UCSD-AML1 (cell line): ENCODE data around the gene USP12.
"Not testable (repeated sequence)": the region's sequence is repeated elsewhere in the genome, so short reads cannot be mapped to it uniquely, and the experiment has no call there.

ENCODE experiments used
- DNase-seq: peaks from one replicate; lab custom pipeline; 2025; ENCODE audit not compliant: unreplicated experiment; lab: John Stamatoyannopoulos, UW

USP12 gene

DNA sequence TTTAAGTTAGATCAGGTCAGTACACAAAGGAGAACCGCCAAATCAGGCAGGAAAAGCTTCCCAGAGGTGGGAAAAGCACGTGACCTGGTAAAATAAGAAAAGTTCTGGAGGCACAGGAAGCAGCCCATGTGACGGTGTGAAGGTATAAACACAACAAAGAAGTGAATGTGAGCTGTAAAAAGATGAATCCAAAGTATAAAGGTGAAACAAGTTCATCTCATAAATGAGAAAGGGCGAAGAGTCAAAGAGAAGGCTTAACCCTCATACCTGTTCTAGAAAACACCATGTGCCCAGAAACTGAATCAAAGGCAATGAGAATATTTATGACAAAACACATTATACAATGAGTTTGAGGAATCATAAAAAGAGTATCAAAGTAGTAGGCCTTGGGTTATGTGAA lies 47.0 kb downstream of the USP12 start:
- no peak for DNase-seq

DNA sequence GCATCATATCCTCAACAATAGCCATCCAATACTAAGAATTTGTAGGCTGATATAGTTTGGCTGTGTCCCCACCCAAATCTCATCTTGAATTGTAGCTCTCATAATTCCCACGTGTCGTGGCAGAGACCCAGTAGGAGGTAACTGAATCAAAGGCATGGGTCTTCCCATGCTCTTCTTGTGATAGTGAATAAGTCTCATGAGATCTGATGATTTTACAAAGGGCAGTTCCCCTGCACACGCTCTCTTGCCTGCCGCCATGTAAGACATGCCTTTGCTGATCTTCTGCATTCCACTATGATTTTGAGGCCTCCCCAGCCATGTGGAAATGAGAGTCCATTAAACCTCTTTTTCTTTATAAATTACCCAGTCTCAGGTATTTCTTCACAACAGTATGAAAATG lies 48.2 kb downstream of the USP12 start:
- not testable (repeated sequence) for DNase-seq

DNA sequence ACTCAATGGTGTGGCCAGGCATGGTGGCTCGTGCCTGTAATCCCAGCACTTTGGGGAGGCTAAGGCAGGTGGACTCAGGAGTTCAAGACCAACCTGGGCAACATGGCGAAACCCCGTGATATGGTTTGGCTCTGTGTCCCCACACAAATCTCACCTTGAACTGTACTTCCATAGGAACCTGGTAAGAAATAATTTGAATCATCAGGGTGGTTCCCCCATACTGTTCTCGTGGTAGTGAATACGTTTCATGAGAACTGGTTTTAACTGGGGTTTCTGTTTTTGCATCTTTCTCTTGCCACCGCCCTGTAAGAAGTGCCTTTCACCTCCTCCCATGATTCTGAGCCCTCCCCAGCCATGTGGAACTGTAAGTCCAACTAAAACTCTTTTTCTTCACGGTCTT lies 49.6 kb downstream of the USP12 start:
- DNase-seq = no peak

DNA sequence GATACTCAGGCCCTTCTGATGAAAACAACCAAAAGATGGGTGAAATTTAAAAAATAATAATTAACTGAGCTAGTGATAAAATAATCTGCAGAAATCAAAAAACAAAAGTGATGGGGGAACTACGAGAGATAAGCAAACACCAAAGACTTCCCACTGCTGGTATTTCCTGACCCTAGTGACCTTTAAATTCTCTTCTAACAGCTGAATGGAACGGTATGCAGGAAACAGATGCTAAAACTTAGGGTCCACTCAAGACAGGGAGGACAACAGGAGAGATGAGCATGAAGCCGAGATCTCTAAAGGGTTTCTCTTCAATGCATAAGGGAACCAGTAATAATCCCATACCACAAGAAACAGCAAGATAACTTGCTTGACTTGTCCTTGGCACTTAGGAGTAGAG lies 50.8 kb downstream of the USP12 start:
- no peak for DNase-seq

DNA sequence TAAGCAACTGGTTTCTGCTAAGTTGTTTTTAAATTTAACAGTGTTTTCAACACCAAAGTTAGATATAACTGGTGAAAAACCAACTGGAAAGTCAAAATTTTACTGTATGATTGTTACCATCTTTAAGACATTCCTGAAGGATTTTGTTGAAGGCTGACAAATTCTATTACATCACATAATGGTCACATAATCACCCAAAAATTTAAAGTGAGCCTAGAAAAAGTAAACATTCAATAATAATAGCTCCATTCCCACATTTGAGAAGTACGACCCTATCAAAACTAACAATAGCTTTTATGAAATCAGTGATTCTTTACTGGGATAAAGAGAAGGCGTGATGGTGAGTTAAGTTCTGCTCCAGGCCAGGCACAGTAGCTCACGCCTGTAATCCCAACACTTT lies 51.6 kb downstream of the USP12 start:
- DNase-seq = no peak

DNA sequence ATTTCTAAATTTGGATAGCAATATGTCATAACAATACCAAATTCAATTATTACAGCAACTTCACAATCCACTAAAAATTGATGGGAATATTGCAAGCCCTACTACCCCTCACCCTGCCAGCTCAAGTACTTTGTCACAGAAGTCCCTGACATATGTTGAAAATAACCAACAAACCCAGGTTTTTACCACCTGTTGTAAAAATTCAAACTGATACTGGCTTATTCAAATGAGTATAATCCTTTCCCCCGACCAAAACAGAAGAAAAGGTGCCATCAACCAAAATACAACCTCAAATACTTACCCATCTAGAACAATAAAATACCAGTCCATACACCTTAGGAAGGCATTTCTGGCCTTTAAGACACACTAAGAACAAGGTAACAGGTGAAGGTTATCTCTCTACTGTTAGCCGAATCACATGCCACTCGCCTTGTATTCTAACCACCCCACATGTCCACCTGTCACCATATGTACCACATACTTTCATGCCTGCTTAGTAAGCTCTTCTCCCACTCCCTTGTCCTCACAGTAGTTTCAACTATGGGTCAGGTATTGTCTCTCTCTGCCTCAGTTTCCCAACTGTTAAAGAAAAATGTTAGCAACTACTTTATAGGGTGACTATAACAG lies 53.1 kb downstream of the USP12 start:
- DNase-seq = no peak

DNA sequence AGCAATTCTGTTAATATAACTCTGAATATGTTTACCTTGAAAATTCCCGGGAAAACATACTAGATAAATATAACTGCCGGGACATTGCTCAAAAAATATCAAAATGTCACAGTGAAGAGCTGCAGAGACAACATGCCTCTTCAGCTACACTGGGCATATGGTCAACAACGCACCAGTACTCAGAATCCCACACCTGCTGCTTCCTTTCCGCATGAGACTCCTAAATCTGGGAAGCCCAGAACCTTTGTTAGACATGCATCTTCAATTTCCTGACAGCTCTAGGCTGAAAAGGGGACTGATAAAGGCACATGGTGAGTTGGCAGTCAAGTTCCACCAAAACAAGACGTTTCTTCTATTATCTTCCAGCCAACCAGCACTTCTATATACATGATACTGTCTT lies 53.7 kb downstream of the USP12 start:
- DNase-seq = no peak

DNA sequence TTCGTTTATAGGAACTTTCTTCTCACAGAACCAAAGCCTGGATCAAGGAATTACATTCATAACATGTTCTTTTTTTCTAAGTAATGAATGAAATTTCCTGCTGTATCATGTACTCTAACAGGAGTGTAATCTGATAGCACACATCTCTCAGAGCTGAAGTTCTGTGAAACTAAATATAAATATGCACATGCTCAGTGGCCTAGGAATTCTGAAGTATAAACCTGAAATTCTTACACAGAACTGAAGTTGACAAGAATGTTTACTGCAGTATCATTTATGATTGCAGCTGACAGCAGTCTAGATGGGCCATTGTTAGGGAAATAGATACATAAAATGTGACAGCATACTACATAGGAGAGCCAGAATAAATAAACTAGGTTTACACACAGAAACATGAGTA lies 54.5 kb downstream of the USP12 start:
- DNase-seq = no peak

DNA sequence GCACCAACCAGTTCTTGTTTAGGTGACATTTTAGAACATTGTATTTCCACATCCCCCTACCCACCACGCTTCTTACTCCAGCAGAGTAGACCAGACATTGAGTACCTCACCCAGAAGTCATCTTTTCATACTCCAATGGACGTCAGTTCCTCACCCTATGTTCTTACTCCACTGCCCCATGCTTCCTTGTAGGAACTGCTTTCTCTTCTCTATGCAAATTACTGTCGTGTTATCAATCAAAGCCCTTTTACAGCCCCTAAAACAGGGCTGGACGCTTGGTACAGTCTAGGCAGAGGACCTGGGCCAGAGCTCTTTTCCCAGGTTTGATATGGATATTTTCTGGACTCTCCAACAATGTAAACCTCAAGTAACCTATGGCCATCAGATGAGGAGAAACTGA lies 58.2 kb downstream of the USP12 start:
- no peak for DNase-seq

DNA sequence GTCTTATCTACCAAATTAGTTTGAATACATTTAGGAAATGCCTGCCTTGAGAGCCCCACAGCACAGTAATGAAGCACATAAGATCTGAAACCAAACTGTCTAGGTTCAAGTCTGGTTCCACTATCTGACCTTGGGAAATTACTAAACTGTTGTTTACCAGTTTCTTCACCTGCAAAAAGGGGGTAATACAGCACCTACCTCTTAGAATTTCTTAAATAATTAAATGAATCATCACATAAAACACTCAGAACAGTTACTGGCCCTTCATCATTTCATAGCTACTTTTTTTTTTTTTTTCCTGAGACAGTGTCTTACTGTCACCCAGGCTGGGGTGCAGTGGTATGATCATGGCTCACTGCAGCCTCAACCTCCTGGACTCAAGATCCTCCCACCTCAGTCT lies 59.6 kb downstream of the USP12 start:
- DNase-seq = no peak

DNA sequence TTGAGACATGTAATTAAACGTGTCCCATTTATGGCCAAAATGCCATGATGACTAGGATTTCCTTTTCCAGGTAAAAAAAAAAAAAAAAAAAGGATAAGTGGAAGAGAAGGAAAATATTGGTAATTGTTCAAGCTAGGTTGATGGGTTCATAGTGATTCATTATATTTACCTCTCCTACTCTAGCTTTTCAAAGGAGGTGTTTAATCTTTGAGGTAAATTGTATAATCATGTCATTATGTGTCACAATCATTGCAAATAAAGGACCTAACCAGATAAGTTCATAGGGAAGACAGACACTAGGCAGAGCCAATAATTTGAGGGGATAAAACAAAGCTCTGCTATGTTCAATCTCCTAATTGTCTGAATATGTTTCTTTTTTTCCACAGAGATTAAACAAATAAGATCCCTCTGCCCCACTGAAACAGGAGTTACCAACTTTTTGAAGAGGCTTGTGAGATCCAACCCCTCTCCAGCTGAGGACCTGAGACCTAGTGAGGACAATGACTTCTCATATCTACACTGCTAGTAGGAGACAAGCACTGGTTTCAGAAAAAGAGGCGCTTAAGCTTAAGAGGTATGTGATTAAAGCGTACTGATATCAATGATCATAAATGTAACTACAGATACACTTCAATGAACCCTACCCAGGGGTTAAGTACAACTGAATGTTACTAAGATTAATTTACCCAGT lies 61.4 kb downstream of the USP12 start:
- DNase-seq = no peak

DNA sequence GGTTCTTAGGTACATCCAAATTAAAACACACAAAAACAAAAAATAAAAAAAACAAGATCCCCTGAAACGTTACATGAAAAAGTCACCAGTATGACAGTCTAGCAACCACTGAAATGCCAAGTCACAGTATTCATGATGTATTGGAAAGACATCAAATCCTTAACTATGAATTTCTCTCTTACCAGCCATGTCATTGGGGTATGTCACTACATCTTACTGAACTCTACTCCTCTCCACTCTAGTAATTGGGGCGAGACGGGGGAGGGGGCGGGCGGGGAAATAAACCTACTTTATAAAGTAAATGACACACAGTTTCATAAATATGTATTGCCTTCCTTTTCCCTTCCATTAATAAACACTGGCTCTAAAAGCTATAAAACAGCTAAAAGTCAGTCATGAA lies 65.5 kb downstream of the USP12 start:
- no peak for DNase-seq

DNA sequence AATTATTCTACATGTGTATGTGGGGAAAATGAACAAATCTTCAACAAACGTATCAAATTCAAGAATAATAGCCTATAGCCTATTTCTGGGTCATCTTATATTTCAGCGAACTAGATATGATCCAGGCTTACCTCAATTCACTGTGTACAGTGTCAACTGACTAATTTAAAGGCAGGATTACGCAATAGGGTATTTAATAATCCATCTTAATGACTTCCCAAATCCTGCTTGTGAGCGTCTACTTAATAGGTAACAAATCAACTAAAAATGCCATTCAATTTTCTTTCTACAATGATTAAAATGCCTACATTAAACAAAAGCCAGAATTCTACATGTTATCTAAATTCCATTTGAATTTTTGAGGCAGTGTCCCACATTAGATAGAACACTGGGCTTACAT lies 67.0 kb downstream of the USP12 start:
- no peak for DNase-seq

DNA sequence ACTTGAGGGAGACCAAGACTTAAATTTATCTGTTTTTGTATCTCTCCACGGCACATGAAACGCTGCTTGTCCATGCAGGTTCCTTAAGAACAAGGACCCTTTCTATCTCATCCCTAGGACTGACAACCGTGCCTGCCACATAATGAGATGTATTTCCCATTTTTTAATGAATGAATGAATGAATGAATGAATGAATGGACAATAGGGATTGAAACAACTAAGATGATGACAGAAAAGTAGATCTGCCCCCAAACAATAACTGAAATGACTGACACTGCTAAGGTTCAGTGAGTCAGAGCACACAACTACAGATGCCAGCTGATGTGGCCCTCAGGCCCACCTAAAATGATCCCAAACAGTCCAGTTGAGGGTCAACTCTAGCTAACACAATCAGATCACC lies 69.8 kb downstream of the USP12 start:
- DNase-seq = no peak

DNA sequence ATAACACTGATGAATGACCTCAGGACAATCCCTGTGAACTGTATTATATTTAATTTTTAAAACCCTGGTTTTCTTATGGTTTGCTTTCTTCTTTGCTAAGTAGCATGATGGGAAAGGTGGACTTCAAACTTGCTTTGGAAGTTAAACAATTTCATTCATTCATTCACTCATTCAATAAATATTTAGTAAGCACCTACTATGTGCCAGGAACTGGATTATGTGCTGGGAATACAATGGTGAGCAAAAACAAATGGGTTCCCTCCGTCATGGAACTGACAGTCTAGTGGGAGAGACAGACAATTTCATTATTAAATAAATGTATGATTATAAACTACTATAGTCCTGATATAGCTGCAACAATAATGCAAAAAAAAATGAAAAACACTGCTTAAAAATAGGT lies 70.3 kb downstream of the USP12 start:
- no peak for DNase-seq

DNA sequence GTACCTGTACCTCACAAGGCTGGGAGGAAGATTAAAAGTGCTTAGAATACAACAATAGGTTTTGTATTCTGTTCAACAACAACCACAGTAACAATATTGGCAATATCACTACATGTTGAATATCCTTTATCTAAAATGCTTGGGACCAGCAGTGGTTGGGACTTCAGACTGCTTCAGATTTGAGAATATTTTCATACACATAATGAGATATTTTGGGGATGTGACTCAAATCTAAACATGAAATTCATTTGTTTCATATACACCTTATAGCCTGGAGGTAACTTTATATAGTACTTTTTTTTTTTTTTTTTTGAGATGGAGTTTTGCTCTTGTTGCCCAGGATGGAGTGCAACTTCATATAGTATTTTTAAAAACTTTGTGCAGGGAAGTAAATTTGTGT lies 73.9 kb downstream of the USP12 start:
- no peak for DNase-seq

DNA sequence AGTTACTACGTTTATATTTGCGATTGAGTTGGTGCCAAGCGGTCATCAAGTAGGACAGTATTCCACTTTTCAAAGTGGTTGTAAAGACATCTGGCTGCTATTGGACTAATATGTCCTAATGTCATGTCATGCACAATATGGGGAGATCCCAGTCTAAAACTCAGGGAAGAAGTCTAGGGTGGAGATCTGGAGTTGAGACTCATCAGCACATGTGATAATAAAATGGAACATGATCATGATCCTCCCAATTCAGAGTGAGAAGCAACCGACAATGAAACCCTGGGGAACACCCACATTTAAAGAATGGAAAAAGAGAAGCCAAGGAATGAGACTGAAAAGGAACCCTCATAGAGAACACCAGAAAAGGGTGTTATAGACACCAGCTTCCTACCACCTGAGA lies 80.2 kb downstream of the USP12 start:
- DNase-seq = no peak

DNA sequence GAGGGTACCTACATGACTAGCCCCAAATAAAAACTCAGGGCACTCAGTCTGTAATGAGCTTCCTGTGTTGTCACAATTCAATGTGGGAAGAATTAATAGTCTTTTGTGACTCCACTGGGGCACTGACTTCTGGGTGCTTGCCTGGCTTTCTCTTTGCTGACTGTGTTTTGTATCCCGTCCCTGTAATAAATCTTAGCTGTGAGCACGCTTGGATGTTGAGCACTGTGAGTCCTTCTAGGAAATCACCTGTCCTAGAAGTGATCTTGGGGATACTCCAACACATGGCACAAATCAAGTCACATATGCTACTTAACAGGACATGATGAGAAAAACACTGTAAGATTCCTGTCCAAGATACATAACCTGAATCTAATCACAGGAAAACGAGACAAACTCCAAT lies 83.0 kb downstream of the USP12 start:
- no peak for DNase-seq

DNA sequence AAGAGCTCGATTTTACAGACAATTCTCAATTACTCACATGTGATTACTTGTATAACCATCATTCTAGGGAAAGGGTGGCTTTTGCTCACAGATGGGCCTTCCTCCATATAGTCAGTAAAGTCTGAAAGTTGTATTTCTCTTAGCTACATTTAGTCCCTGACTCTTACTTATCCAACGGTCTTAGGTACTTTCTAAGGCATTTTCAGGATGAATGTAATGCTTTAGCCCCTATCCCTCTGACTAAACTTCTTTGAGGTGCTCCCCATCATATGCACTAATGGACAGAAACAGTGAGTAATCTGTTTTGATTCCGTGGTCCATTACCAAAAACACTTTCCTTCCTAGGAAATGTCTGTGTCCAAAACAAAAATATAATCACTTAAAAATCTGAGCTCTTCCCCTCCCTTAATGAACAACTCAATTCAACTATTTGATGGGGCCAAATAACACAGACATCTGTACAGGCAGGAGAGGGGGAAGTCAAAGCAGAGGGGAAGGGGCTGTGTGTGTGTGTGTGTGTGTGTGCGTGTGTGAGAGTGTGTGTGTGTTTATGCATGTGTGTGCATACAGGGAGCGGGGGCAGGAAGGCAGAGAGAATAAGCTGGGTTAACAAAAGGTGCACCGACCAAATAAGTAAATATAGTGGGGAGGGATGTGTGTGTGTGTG lies 84.9 kb downstream of the USP12 start:
- no peak for DNase-seq

DNA sequence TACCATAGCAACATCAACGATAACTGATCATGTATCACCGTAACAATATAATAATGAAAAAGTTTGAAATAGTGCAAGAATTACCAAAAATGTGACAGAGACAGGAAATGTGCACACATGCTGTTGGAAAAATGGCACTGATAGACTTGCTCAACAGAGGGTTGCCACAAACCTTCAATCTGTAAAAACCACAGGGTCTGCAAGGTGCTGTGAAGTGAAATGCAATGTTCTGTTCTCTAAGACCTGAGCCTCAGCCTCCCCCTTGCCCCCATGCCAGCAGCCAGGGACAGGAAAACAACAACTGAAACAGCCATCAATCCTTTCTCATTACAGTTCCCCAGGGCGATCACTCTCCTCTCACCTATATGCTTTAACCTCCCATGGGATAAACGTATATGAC lies 88.4 kb downstream of the USP12 start:
- no peak for DNase-seq

DNA sequence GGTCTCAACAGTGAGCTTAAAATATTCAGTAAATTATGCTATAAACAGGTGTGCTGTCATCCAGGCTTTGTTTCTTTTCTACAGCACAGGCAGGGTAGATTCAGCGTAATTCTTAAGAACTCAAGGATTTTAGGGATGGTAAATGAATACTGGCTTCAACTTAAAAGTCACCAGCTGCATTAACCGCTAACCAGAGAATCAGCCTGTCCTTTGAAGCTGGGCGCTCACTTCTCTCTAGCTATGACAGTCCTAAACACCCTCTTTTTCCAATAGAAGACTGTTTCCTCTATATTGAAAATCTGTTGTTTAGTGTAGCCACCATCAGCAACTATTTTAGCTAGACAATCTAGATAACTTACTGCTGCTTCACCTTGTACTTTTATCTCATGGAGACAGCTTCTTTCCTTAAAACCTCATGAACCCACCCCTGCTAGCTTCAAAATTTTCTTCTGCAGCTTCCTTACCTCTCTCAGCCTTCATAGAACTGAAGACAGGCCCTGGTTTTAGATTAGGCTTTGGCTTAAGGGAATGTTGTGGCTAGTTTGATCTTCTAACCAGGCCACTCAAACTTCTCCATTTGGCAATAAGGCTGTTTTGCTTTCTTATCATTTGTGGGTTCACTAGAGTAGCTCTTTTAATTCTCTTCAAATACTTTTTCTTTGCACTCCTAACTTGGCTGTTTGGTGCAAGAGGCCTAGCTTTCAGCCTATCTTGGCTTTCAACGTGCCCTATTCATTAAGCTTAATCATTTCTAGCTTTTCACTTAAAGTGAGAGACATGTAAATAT lies 89.5 kb downstream of the USP12 start:
- no peak for DNase-seq
